Astrocyte of the cerebellum (primary cell): ENCODE results near the gene CLIC1.

Source experiments
- DNase-seq: peaks from one replicate; pipeline ENCODE4 v3.0.0-alpha.2; 2011; ENCODE audit warnings: low read depth
- H3K4me3 ChIP-seq: 2 replicates; pipeline ENCODE4 v1.5.1; 2011; ENCODE audit warnings: mild to moderate bottlenecking, low read depth, low read length, moderate library complexity
- CTCF ChIP-seq: IDR thresholded peaks from 2 replicates; pipeline ENCODE4 v1.5.1; 2012; ENCODE audit warnings: low read length, low read depth, moderate library complexity, mild to moderate bottlenecking; ENCODE audit errors: missing control alignments
- in situ Hi-C: cut with HindIII; loops from 2 replicates; pipeline ENCODE4 v1.10.0; 2017; ENCODE audit warnings: low sequenced_read_pairs

Gene CLIC1

GRCh38 chr6:31750411-31751022 is 14.2 kb upstream of the CLIC1 start:
- no peak for DNase-seq
- TF ChIP-seq CTCF, result no peak
- H3K4me3 ChIP-seq, result no peak overlapping the region
- in situ Hi-C loops, result no loop called here

GRCh38 chr6:31749301-31750036 is 13.1 kb upstream of the CLIC1 start:
- no peak overlapping the region for H3K4me3 ChIP-seq
- TF ChIP-seq CTCF, result no peak
- DNase-seq, result no peak
- in situ Hi-C loops, result no loop called here

GRCh38 chr6:31744422-31744821 is 8.1 kb upstream of the CLIC1 start:
- DNase-seq, result no peak
- in situ Hi-C loops, result no loop called here
- TF ChIP-seq CTCF, result no peak
- no peak overlapping the region for H3K4me3 ChIP-seq

- in situ Hi-C loops, result no loop called here
- DNase-seq, result no peak
- no peak overlapping the region for H3K4me3 ChIP-seq
- no peak for TF ChIP-seq CTCF
Observed at GRCh38 chr6:31742894-31743293, 6.6 kb upstream of the CLIC1 start.

- no peak for DNase-seq
- in situ Hi-C loops, result no loop called here
- TF ChIP-seq CTCF, result no peak
- H3K4me3 ChIP-seq, result no peak overlapping the region
Observed at GRCh38 chr6:31741815-31742214, 5.5 kb upstream of the CLIC1 start.

GRCh38 chr6:31740397-31741223 is 4.3 kb upstream of the CLIC1 start:
- TF ChIP-seq CTCF, result no peak
- in situ Hi-C loops, result no loop called here
- no peak for DNase-seq
- H3K4me3 ChIP-seq, result peak overlapping the region; percentile 55
